ENCODE data around the gene ZMAT5. TPM values are rescaled to one million over a fixed set of nuclear protein-coding genes. Genes with fewer than 3 reads are reported as not detected.

The ZMAT5 gene
- total RNA-seq, 1 experiment from 2014 or later, result 16.0 TPM

GRCh38 chr22:29733362-29734201, 33.2 kb downstream of the ZMAT5 start:
- Histone ChIP-seq H4K20me1 (ENCODE audit: insufficient read depth) (no peaks in the 10 kb centered on the region), H3K9me3 (ENCODE audit: control insufficient read depth in 1 of 2, insufficient read depth in 1 of 2, low read depth in 1 of 2, low read length in 2 of 2) (no peaks in the 10 kb centered on the region), H3K27ac (ENCODE audit: low read depth, low read length) (no peak overlapping the region), H3K4me1 (ENCODE audit: control insufficient read depth in 1 of 2, insufficient read depth in 2 of 2, low read length in 2 of 2) (no peaks in the 10 kb centered on the region), H3K9ac (ENCODE audit: low read length) (no peak overlapping the region), H3K27me3 (ENCODE audit: insufficient read depth, low read length) (no peaks in the 10 kb centered on the region), H3K79me2 (ENCODE audit: insufficient read depth, low read length) (no peaks in the 10 kb centered on the region), H3K4me3 (replicated peaks in 1 of 2; ENCODE audit: low read depth in 1 of 2, low read length in 2 of 2) (no peak overlapping the region), H3K9me2 (ENCODE audit: insufficient read depth) (no peaks in the 10 kb centered on the region), H3K36me3 (ENCODE audit: control insufficient read depth in 1 of 2, insufficient read depth in 2 of 2, low read length in 2 of 2) (no peaks in the 10 kb centered on the region), H3K4me2 (ENCODE audit: low read length) (no peak overlapping the region), H2AFZ (ENCODE audit: low read depth, low read length, poor library complexity, severe bottlenecking) (no peak overlapping the region)
- ATAC-seq, result no peak
- ChIA-PET CTCF (no interaction called here), POLR2A (no interaction called here), RAD21 (ENCODE audit: low non-redundant PET in 1 of 2, low total read pairs in 2 of 2, uncharacterized antibody in 2 of 2, unreplicated experiment in 2 of 2) (no interaction called here)
- intact Hi-C loops (cut with micrococcal nuclease), result no loop called here
- no TSS peak for BruUV-seq (replicated peaks)
- TF ChIP-seq POLR2AphosphoS5 (IDR thresholded peaks at IDR 0.05; ENCODE audit: low read depth, low read length) (no peak), ZBTB33 (IDR thresholded peaks at IDR 0.05; ENCODE audit: extremely low read depth, insufficient replicate concordance, low read length) (no peak), SIN3A (IDR thresholded peaks at IDR 0.05; ENCODE audit: low read depth) (no peak), RAD21 (IDR thresholded peaks at IDR 0.05; ENCODE audit: low read depth) (no peak), ZNF274 (IDR thresholded peaks at IDR 0.05; ENCODE audit: low read depth, low read length) (no peak), EZH2 (IDR thresholded peaks at IDR 0.05) (no peak), CEBPB (IDR thresholded peaks at IDR 0.05; ENCODE audit: low read depth) (no peak), ELF1 (IDR thresholded peaks at IDR 0.05; ENCODE audit: borderline replicate concordance, low read depth) (no peak), SP1 (IDR thresholded peaks at IDR 0.05; ENCODE audit: low read depth) (no peak), ATF3 (IDR thresholded peaks at IDR 0.05) (no peak), MAX (IDR thresholded peaks at IDR 0.05) (no peak), YY1 (IDR thresholded peaks at IDR 0.05; ENCODE audit: extremely low read depth, insufficient replicate concordance, low read depth, low read length) (no peak), CBX3 (IDR thresholded peaks at IDR 0.05; ENCODE audit: low read depth) (no peak), FOSL1 (IDR thresholded peaks at IDR 0.05; ENCODE audit: low read depth) (no peak), POLR2A (IDR thresholded peaks at IDR 0.05; ENCODE audit: borderline replicate concordance, extremely low read depth, insufficient read depth, insufficient read length) (no peak), TCF7L2 (IDR thresholded peaks at IDR 0.05; ENCODE audit: borderline replicate concordance, extremely low read depth, insufficient read depth, insufficient read length) (no peak), CTCF (IDR thresholded peaks at IDR 0.05 in 2 of 3, conservative IDR thresholded peaks at IDR 0.05 in 1 of 3; ENCODE audit: borderline replicate concordance in 1 of 3, insufficient read depth in 1 of 3, low read depth in 2 of 3, low read length in 2 of 3) (no peak), EGR1 (IDR thresholded peaks at IDR 0.05; ENCODE audit: low read depth) (no peak)
- DNase-seq (ENCODE audit: low read depth, low spot score), result no peak
